CD14-positive monocyte (primary cell): ENCODE results near the gene TMPRSS12. TPM values are rescaled to one million over a fixed set of nuclear protein-coding genes. Genes with fewer than 3 reads are reported as not detected.

Source experiments
- DNase-seq, 3 donors: peaks; one replicate each; pipeline ENCODE4 v3.0.0-alpha.2; 2011 to 2022
- H2AFZ ChIP-seq: 2 replicates; pipeline ENCODE4 v1.6.0; 2012; ENCODE audit warnings: mild to moderate bottlenecking, low read depth, low read length, inconsistent platforms; ENCODE audit not compliant: insufficient read depth, poor library complexity, severe bottlenecking
- H3K27ac ChIP-seq, 2 donors: 1 replicate in 1 of 2; 2 replicates in 1 of 2; pipeline ENCODE4 v1.5.1; 2012 to 2013; ENCODE audit warnings: low read length in 2 of 2, control low read depth in 1 of 2, inconsistent platforms in 1 of 2, low read depth in 1 of 2, mild to moderate bottlenecking in 1 of 2
- H3K27me3 ChIP-seq, 2 donors: one replicate each; pipeline versions ENCODE4 v1.6.0 to v1.6.1; 2011 to 2013; ENCODE audit warnings: low read length in 2 of 2; ENCODE audit not compliant: control insufficient read depth in 2 of 2, insufficient read depth in 2 of 2
- H3K36me3 ChIP-seq, 2 donors: replicated peaks in 1 of 2; 1 replicate in 1 of 2; 2 replicates in 1 of 2; pipeline versions ENCODE4 v1.5.1 to v1.6.1; 2012 to 2013; ENCODE audit warnings: low read length in 2 of 2, control low read depth in 1 of 2, inconsistent platforms in 1 of 2, mild to moderate bottlenecking in 1 of 2; ENCODE audit not compliant: insufficient read depth in 2 of 2, control insufficient read depth in 1 of 2
- H3K4me1 ChIP-seq, 2 donors: 1 replicate in 1 of 2; 2 replicates in 1 of 2; pipeline versions ENCODE4 v1.5.1 to v1.6.1; 2012 to 2013; ENCODE audit warnings: low read length in 2 of 2, control low read depth in 1 of 2, inconsistent platforms in 1 of 2, mild to moderate bottlenecking in 1 of 2, moderate library complexity in 1 of 2; ENCODE audit not compliant: insufficient read depth in 2 of 2, control insufficient read depth in 1 of 2
- H3K4me2 ChIP-seq: replicated peaks from 2 replicates; pipeline ENCODE3; 2012; ENCODE audit warnings: low read length, moderate library complexity, mild to moderate bottlenecking; ENCODE audit not compliant: poor library complexity, severe bottlenecking; ENCODE audit errors: extremely low read depth
- H3K4me3 ChIP-seq, 3 experiments: fragments of 200-600 bp in 1 of 3; sonication (generic) in 1 of 3; replicated peaks in 1 of 3; 1 replicate in 2 of 3; 2 replicates in 1 of 3; pipeline ENCODE4 v1.5.1; 2011 to 2013; ENCODE audit warnings: low read length in 3 of 3, mild to moderate bottlenecking in 3 of 3, control low read depth in 2 of 3, low read depth in 2 of 3, inconsistent platforms in 1 of 3, moderate library complexity in 1 of 3
- H3K79me2 ChIP-seq: 2 replicates; pipeline ENCODE4 v1.6.0; 2012; ENCODE audit warnings: mild to moderate bottlenecking, control low read depth, inconsistent platforms, low read length, moderate library complexity; ENCODE audit not compliant: insufficient read depth
- H3K9ac ChIP-seq: 2 replicates; pipeline ENCODE4 v1.6.0; 2017; ENCODE audit warnings: low read length, mild to moderate bottlenecking; ENCODE audit not compliant: insufficient read depth, poor library complexity, severe bottlenecking
- H3K9me3 ChIP-seq, 2 donors: replicated peaks in 1 of 2; 1 replicate in 1 of 2; 2 replicates in 1 of 2; pipeline versions ENCODE4 v1.5.1 to v1.6.1; 2012 to 2013; ENCODE audit warnings: low read length in 2 of 2, control low read depth in 1 of 2; ENCODE audit not compliant: control insufficient read depth in 1 of 2, insufficient read depth in 1 of 2
- H4K20me1 ChIP-seq: 2 replicates; pipeline ENCODE4 v1.6.0; 2012; ENCODE audit warnings: mild to moderate bottlenecking, low read length, control low read depth, moderate library complexity; ENCODE audit not compliant: insufficient read depth
- H3K27ac Mint-ChIP-seq, 7 donors: one replicate each; pipeline ENCODE4 v1.8.0; 2020; ENCODE audit warnings: mild to moderate bottlenecking in 7 of 7, mixed read lengths in 7 of 7, moderate library complexity in 6 of 7, inconsistent platforms in 2 of 7
- H3K27me3 Mint-ChIP-seq, 3 donors: one replicate each; pipeline ENCODE4 v1.8.0; 2021 to 2022; ENCODE audit warnings: low read depth in 3 of 3, mild to moderate bottlenecking in 3 of 3, mixed read lengths in 3 of 3, moderate library complexity in 3 of 3, inconsistent platforms in 1 of 3
- H3K36me3 Mint-ChIP-seq, 2 donors: one replicate each; pipeline ENCODE4 v1.8.0; 2020; ENCODE audit warnings: mixed read lengths in 2 of 2, inconsistent platforms in 1 of 2, mild to moderate bottlenecking in 1 of 2
- H3K4me1 Mint-ChIP-seq: one replicate; pipeline ENCODE4 v1.8.0; 2020; ENCODE audit warnings: mild to moderate bottlenecking, mixed read lengths
- H3K4me3 Mint-ChIP-seq, 2 donors: one replicate each; pipeline ENCODE4 v1.8.0; 2020; ENCODE audit warnings: mild to moderate bottlenecking in 2 of 2, mixed read lengths in 2 of 2, moderate library complexity in 1 of 2
- H3K9me3 Mint-ChIP-seq, 7 donors: one replicate each; pipeline ENCODE4 v1.8.0; 2020 to 2022; ENCODE audit warnings: mixed read lengths in 7 of 7, mild to moderate bottlenecking in 6 of 7, moderate library complexity in 6 of 7, inconsistent platforms in 2 of 7
- WGBS: methylation state at CpG from one replicate; pipeline ENCODE4 v1.1.5; 2013; ENCODE audit warnings: missing lambda C conversion rate; ENCODE audit not compliant: insufficient coverage; 5-methylcytosine and 5-hydroxymethylcytosine counted together
- intact Hi-C, 2 donors: fragments of 100-400 bp; cut with micrococcal nuclease; formaldehyde crosslinking; loops; one replicate each; pipeline versions ENCODE4 v1.15.0 to v1.15.1; 2023
- polyA plus RNA-seq, 3 donors: library from polyadenylated mRNA; depleted of rRNA in 1 of 3; unstranded in 2 of 3; stranded (reverse) in 1 of 3; fragments of 300-500 nt in 2 of 3; fragments of >200 nt in 1 of 3; fragmentation: Illumina TruSeq in 2 of 3; gene quantifications; 1 replicate in 2 of 3; 2 replicates in 1 of 3; pipeline ENCODE4 v1.2.3, GENCODE V29; 2012 to 2021
- TF ChIP-seq, protein P1 (sequence below): fragments of 200-600 bp; IDR thresholded peaks from one replicate; pipeline ENCODE4 v1.8.0; 2022; ENCODE audit warnings: antibody characterized with exemption, mild to moderate bottlenecking

The TMPRSS12 gene
- polyA plus RNA-seq, 3 donors, result not detected

DNA sequence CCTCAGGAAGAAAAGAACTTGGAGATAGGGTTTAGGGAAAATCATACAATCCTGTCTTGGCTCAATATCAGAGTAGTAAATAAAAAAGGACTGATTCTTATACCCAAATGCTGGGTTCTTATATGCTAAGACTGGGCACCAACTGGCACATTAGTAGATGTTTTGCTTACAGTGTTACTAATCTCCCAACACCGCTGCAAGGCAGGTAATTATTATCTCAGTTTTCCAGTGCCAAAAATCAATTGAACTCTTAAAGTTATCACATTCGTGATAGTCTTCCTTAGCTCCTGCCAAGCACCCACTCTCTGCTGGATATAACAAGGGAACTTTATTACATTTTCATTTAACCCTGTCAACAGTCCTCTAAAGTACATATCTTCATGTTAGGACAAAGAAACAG, 84.6 kb downstream of the TMPRSS12 start:
- Histone ChIP-seq H3K27me3 (no peaks in the 10 kb centered on the region), H3K4me2 (peak overlapping the region; percentile 99), H3K79me2 (peaks cover 79% of the 10 kb centered on the region), H3K4me3 (peak overlapping the region; percentile 59 to 98 (median 87)), H3K4me1 (peaks cover 40 to 62% of the 10 kb centered on the region in 2 donors), H3K36me3 (peaks cover 18 to 33% of the 10 kb centered on the region in 2 donors), H3K9ac (peak overlapping the region; percentile 44), H3K27ac (peak overlapping the region in 1 of 2 donors; percentile 83), H3K9me3 (no peaks in the 10 kb centered on the region), H2AFZ (no peak overlapping the region), H4K20me1 (peaks cover 56% of the 10 kb centered on the region)
- 78% methylated on average over 1 of the region's 2 CpGs for WGBS
- intact Hi-C loops, result loop anchor here in 1 of 2 donors (5.0 to 10.0 kb wide), 2 partner anchors 95 to 1223 kb away; partner anchors contain the start of gene FMNL3
- TF ChIP-seq, protein P1, sequence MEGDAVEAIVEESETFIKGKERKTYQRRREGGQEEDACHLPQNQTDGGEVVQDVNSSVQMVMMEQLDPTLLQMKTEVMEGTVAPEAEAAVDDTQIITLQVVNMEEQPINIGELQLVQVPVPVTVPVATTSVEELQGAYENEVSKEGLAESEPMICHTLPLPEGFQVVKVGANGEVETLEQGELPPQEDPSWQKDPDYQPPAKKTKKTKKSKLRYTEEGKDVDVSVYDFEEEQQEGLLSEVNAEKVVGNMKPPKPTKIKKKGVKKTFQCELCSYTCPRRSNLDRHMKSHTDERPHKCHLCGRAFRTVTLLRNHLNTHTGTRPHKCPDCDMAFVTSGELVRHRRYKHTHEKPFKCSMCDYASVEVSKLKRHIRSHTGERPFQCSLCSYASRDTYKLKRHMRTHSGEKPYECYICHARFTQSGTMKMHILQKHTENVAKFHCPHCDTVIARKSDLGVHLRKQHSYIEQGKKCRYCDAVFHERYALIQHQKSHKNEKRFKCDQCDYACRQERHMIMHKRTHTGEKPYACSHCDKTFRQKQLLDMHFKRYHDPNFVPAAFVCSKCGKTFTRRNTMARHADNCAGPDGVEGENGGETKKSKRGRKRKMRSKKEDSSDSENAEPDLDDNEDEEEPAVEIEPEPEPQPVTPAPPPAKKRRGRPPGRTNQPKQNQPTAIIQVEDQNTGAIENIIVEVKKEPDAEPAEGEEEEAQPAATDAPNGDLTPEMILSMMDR, result no peak
- Mint-ChIP-seq H3K9me3 (no peaks in the 10 kb centered on the region), H3K27me3 (peaks cover 0 to 2% (median 0%) of the 10 kb centered on the region in 3 donors), H3K4me1 (peaks cover 66% of the 10 kb centered on the region), H3K36me3 (peaks cover 23 to 31% of the 10 kb centered on the region in 2 donors), H3K27ac (peak overlapping the region in 4 of 7 donors; percentile 37 to 81 (median 72)), H3K4me3 (peak overlapping the region; percentile 98 to 100)
- no peak for DNase-seq

DNA sequence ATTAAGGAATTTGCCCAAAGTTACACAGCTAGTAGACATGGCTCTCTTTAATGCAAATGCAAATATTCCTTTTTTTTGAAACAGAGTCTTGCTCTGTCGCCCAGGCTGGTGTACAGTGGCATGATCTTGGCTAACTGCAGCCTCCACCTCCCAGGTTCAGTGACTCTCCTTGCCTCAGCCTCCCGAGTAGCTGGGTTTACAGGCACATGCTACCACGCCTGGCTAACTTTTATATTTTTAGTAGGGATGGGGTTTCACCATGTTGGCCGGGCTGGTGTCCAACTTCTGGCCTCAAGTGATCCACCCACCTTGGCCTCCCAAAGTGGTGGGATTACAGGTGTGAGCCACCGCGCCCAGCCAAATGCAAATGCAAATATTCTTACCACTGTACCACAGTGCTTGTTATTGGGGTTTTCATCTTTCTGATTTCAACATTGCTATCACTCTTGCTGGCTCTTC, 85.1 kb downstream of the TMPRSS12 start:
- Histone ChIP-seq H3K36me3 (peaks cover 18 to 33% of the 10 kb centered on the region in 2 donors), H4K20me1 (peaks cover 58% of the 10 kb centered on the region), H3K4me3 (peak overlapping the region; percentile 59 to 98 (median 87)), H3K9ac (peak overlapping the region; percentile 44), H2AFZ (no peak overlapping the region), H3K27ac (peak overlapping the region; percentile 17 to 83), H3K27me3 (no peaks in the 10 kb centered on the region), H3K4me1 (peaks cover 40 to 62% of the 10 kb centered on the region in 2 donors), H3K9me3 (no peaks in the 10 kb centered on the region), H3K4me2 (peak overlapping the region; percentile 99), H3K79me2 (peaks cover 84% of the 10 kb centered on the region)
- Mint-ChIP-seq H3K27me3 (peaks cover 0 to 2% (median 0%) of the 10 kb centered on the region in 3 donors), H3K36me3 (peaks cover 27 to 35% of the 10 kb centered on the region in 2 donors), H3K4me3 (peak overlapping the region; percentile 98 to 100), H3K9me3 (no peaks in the 10 kb centered on the region), H3K27ac (peak overlapping the region in 5 of 7 donors; percentile 37 to 80 (median 66)), H3K4me1 (peaks cover 66% of the 10 kb centered on the region)
- DNase-seq, result no peak
- TF ChIP-seq, protein P1, result no peak
- intact Hi-C loops, result loop anchor here in 1 of 2 donors (5.0 to 10.0 kb wide), 2 partner anchors 95 to 1223 kb away; partner anchors contain the start of gene FMNL3
- 71% methylated on average over 2 of the region's 6 CpGs for WGBS
